Measurements from ENCODE around the gene MADD.
A peak's percentile ranks its signal among the peaks of the same experiment; 100 is the strongest.

MADD gene

GRCh38 chr11:47253660-47254059 is 16.3 kb upstream of the MADD start:
- no peak for DNase-seq

- DNase-seq: no peak
Measured at GRCh38 chr11:47254386-47254785, 15.5 kb upstream of the MADD start.

- DNase-seq: no peak
Measured at GRCh38 chr11:47256374-47256773, 13.6 kb upstream of the MADD start.

- DNase-seq: no peak
Measured at GRCh38 chr11:47257177-47257516, 12.8 kb upstream of the MADD start.

- DNase-seq: no peak
Measured at GRCh38 chr11:47257517-47258316, 12.2 kb upstream of the MADD start, which contains the start of gene NR1H3. Gene NR1H3 (plus strand): TSS chr11:47257996. CDS start chr11:47259217, 1,221 bp downstream.

GRCh38 chr11:47258317-47258902 is 11.5 kb upstream of the MADD start:
- DNase-seq: no peak

GRCh38 chr11:47259232-47259977 is 10.5 kb upstream of the MADD start:
- DNase-seq: peak; percentile 47

GRCh38 chr11:47260366-47260765 is 9.6 kb upstream of the MADD start:
- DNase-seq: no peak

- no peak for DNase-seq
Measured at GRCh38 chr11:47261291-47261800, 8.6 kb upstream of the MADD start.

GRCh38 chr11:47264119-47264518 is 5.8 kb upstream of the MADD start:
- DNase-seq: no peak

GRCh38 chr11:47264521-47264920 is 5.4 kb upstream of the MADD start:
- DNase-seq: no peak

GRCh38 chr11:47267876-47268275 is 2.1 kb upstream of the MADD start:
- no peak for DNase-seq

GRCh38 chr11:47268448-47269001 is 1.4 kb upstream of the MADD start:
- DNase-seq: no peak

GRCh38 chr11:47269002-47269828 is 718 bp upstream of the MADD start:
- peak; percentile 84 for DNase-seq

GRCh38 chr11:47270331-47271271 is 668 bp downstream of the MADD start:
- peak; percentile 27 for DNase-seq

GRCh38 chr11:47271328-47271727 is 1.4 kb downstream of the MADD start:
- DNase-seq: no peak

GRCh38 chr11:47271961-47272661 is 2.2 kb downstream of the MADD start:
- no peak for DNase-seq

- no peak for DNase-seq
Measured at GRCh38 chr11:47272706-47273105, 2.8 kb downstream of the MADD start.

GRCh38 chr11:47274495-47275235 is 4.7 kb downstream of the MADD start:
- DNase-seq: no peak

- no peak for DNase-seq
Measured at GRCh38 chr11:47276923-47277322, 7.0 kb downstream of the MADD start.

Data from activated naive CD4-positive, alpha-beta T cell treated with Interleukin-2 at 50 U/mL for 16 hours (primary cell).